ENCODE results near the gene LRSAM1.
"Not testable (repeated sequence)": the region's sequence is repeated elsewhere in the genome, so short reads cannot be mapped to it uniquely, and the experiment has no call there.

Gene LRSAM1

DNA sequence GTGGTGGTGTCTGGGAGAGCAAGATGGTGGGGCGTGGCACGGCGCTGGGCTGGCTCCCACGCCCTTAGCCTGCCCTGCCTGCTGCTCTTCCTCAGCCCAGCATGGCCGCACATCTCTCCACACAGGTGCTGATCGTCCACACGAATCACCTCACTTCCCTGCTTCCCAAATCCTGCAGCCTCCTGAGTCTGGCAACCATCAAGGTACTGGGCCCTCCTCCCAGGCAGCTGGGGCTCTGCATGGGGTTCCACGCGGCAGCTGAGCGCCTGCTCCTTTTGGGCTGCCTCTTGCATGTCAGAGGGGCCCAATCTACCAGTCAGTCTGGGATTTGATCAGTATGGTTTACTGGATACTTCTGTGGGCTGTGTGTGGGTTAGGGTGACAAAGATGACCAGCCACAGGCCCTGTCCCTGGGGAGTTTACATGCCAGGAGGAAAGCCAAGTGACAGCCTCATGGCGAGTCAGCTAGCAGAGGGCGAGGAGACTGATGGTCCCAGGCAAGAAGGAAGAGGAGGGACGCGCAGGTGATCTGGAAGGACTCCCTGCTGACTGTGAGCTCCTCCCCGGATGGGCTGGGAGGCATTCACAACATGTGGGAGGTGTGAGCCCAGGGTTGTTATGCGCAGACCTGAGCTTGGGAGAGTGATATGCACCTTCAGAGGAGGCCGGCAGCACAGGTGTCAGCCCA lies 6.0 kb downstream of the LRSAM1 start:
- DNase-seq (ENCODE audit: insufficient read length, low spot score) (no peak), FAIRE-seq (no peak)
- TF ChIP-seq POLR2A (IDR thresholded peaks at IDR 0.05; ENCODE audit: low read depth, low read length), result no peak

- FAIRE-seq (no peak), DNase-seq (ENCODE audit: insufficient read length, low spot score) (no peak)
- TF ChIP-seq POLR2A (IDR thresholded peaks at IDR 0.05; ENCODE audit: low read depth, low read length), result no peak
These were observed 7.6 kb downstream of the LRSAM1 start for GRCh38 chr9:127458921-127459320.

DNA sequence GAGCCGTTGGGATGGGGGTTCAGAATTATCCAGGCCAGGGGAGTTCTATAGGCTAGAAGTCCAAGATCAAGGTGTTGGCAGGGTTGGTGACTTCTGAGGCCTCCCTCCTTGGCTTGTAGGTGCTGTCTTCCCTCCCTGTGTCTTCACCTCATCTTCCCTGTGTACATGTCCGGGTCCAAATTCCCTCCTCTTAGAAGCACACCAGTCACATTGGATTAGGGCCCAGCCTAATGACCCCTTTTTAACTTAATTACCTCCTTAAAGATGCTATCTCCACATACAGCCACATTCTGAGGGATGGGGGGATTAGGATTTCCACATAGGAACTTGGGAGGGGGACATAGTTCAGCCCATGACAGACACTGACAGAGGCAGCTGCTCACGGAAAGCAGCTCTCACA lies 12.1 kb downstream of the LRSAM1 start:
- FAIRE-seq, result no peak
- no peak for TF ChIP-seq POLR2A (IDR thresholded peaks at IDR 0.05; ENCODE audit: low read depth, low read length)
- DNase-seq (ENCODE audit: insufficient read length, low spot score), result no peak

- no peak for DNase-seq (ENCODE audit: insufficient read length, low spot score)
- no peak for TF ChIP-seq POLR2A (IDR thresholded peaks at IDR 0.05; ENCODE audit: low read depth, low read length)
- no peak for FAIRE-seq
These were observed 12.6 kb downstream of the LRSAM1 start for GRCh38 chr9:127463911-127464310.

GRCh38 chr9:127466407-127466917 lies 15.2 kb downstream of the LRSAM1 start:
- not testable (repeated sequence) for FAIRE-seq; DNase-seq (ENCODE audit: insufficient read length, low spot score)

DNA sequence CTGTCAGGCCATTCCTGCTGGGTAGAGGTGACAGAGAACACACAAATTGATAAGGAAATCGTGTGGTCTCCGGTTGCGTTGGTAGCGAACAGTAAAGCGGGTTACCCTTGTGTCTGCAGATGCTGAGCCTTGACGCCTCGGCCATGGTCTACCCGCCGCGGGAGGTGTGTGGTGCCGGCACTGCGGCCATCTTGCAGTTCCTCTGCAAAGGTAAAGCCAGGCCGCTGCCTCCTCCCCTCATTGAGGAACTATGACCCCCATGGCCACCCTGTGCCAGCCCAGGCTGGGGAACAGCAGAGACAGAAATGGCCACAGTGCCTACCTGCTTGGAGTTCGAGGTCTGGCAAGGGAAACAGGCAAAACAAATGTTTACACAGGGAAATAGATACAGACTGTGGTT lies 16.3 kb downstream of the LRSAM1 start:
- no peak for TF ChIP-seq POLR2A (IDR thresholded peaks at IDR 0.05; ENCODE audit: low read depth, low read length)
- no peak for DNase-seq (ENCODE audit: insufficient read length, low spot score)
- FAIRE-seq, result no peak

- no peak for TF ChIP-seq POLR2A (IDR thresholded peaks at IDR 0.05; ENCODE audit: low read depth, low read length)
- FAIRE-seq, result no peak
- no peak for DNase-seq (ENCODE audit: insufficient read length, low spot score)
These were observed 19.4 kb downstream of the LRSAM1 start for GRCh38 chr9:127470662-127471061.

- no peak for DNase-seq (ENCODE audit: insufficient read length, low spot score)
- FAIRE-seq, result no peak
- no peak for TF ChIP-seq POLR2A (IDR thresholded peaks at IDR 0.05; ENCODE audit: low read depth, low read length)
These were observed 22.2 kb downstream of the LRSAM1 start for GRCh38 chr9:127473501-127473900.

- no peak for TF ChIP-seq POLR2A (IDR thresholded peaks at IDR 0.05; ENCODE audit: low read depth, low read length)
- DNase-seq (ENCODE audit: insufficient read length, low spot score), result no peak
- no peak for FAIRE-seq
These were observed 22.6 kb downstream of the LRSAM1 start for GRCh38 chr9:127473932-127474331.

GRCh38 chr9:127474592-127474991 lies 23.3 kb downstream of the LRSAM1 start:
- no peak for TF ChIP-seq POLR2A (IDR thresholded peaks at IDR 0.05; ENCODE audit: low read depth, low read length)
- FAIRE-seq (no peak), DNase-seq (ENCODE audit: insufficient read length, low spot score) (no peak)

DNA sequence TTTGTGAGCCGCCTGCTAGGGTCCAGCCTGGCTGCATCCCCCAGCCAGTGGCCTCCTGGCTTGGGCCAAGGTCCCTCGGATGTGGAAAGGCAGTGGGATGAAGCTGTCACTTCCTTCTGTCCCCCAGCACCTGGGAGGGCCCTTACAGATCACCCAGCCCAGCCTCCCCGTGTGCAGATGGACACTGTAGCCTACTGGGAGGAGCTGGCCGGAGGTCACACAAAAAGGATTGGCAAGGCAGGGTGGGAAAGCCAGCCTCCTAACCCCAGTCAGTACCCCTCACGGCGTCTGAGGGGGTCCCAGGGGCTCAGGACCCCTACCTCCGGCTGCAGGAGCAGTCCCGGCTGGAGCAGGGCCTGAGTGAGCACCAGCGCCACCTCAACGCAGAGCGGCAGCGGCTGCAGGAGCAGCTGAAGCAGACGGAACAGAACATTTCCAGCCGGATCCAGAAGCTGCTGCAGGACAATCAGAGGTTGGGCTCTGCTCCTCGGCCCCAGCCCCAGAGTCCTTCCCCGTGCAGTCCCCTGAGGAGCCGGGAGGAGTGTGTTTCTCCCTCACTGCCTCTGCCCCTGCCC lies 28.3 kb downstream of the LRSAM1 start:
- no peak for TF ChIP-seq POLR2A (IDR thresholded peaks at IDR 0.05; ENCODE audit: low read depth, low read length)
- no peak for FAIRE-seq
- DNase-seq (ENCODE audit: insufficient read length, low spot score), result no peak

DNA sequence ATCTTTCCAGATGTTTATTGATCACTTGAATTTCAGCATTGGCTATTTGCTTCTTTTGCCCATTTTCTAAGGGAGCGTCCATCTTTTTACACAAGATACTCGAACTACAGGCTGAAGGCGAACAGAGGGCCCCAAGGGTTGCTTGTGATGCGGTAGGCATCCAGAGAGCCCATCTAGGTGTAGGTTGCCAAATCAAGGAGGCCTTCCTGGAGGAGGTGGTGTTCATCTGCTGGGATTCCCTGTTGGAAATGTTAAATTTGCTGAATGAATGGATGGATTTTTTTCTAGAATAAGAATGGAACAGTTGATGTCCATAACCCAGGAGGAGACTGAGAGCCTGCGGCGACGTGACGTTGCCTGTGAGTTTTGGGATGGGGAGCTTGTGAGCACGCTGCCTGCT lies 31.4 kb downstream of the LRSAM1 start:
- no peak for FAIRE-seq

GRCh38 chr9:127485995-127486394 lies 34.7 kb downstream of the LRSAM1 start:
- FAIRE-seq, result no peak

More for the DNA sequence above, 31.4 kb downstream of the LRSAM1 start:
- TF ChIP-seq POLR2A (IDR thresholded peaks at IDR 0.05; ENCODE audit: low read depth, low read length), result no peak
- no peak for DNase-seq (ENCODE audit: insufficient read length, low spot score)

GRCh38 chr9:127488946-127489345 lies 37.6 kb downstream of the LRSAM1 start:
- no peak for FAIRE-seq

More at GRCh38 chr9:127485995-127486394, 34.7 kb downstream of the LRSAM1 start:
- no peak for TF ChIP-seq POLR2A (IDR thresholded peaks at IDR 0.05; ENCODE audit: low read depth, low read length)
- no peak for DNase-seq (ENCODE audit: insufficient read length, low spot score)

GRCh38 chr9:127489471-127490115 lies 38.3 kb downstream of the LRSAM1 start:
- no peak for TF ChIP-seq POLR2A (IDR thresholded peaks at IDR 0.05; ENCODE audit: low read depth, low read length)
- FAIRE-seq, result no peak
- DNase-seq (ENCODE audit: insufficient read length, low spot score), result no peak

More at GRCh38 chr9:127488946-127489345, 37.6 kb downstream of the LRSAM1 start:
- DNase-seq (ENCODE audit: insufficient read length, low spot score), result no peak
- no peak for TF ChIP-seq POLR2A (IDR thresholded peaks at IDR 0.05; ENCODE audit: low read depth, low read length)
